Measurements from ENCODE around the gene DCUN1D2.
"Not testable (repeated sequence)": the region's sequence is repeated elsewhere in the genome, so short reads cannot be mapped to it uniquely, and the experiment has no call there.

DCUN1D2 gene

DNA sequence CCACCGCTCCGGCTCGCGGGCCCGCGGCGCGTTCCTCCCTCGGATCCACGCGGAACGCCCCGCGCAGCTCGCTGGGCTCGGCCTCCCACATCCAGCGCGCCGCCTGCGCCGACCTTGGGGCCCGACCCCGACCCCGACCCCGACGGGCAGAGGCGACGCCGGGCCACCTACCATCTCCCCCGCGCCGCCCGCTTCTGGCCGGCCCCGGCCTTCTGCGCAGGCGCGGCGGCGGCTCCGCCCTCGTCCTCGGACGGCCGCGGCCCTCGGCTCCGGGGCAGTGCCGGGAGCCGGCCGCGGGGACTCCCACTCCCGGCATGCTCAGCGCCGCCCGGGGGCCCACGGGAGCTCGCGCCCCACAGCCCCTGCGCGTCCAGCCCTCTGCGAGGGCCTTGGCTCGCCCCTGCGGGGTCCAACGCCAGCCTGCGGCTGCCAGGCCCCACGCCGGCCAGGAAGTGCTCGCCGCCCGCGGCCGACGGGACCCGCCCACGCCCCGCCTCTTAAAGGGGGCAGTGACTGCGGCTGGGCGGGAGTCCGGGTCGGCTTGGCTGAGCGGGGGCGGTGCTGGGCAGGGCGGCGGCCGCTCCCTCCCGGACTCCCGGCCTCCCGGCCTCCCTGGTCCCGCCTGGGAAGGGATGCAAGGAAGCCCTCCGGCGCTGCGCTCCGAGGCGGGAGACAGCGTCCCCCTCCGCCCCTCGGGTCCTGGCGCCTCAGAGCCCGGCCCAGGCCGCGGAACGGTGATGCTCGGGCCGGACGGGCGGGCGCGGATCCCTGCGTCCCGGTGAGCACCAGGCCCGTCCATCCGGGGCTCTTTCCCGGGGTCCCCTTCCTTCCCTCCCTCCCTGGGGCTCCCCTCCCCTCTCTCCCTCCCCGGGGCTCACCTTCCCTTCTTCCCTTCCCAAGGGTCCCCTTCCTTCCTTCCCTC, at the start of gene DCUN1D2:
Gene DCUN1D2, minus strand, starts transcription at position 216 of the 922 bp plus-strand sequence. Its CDS starts 42 bp downstream, at position 174.
- DNase-seq (ENCODE audit: low read depth in 2 of 3, low spot score in 1 of 3): peak; percentile 48 to 74 (median 55)

DNA sequence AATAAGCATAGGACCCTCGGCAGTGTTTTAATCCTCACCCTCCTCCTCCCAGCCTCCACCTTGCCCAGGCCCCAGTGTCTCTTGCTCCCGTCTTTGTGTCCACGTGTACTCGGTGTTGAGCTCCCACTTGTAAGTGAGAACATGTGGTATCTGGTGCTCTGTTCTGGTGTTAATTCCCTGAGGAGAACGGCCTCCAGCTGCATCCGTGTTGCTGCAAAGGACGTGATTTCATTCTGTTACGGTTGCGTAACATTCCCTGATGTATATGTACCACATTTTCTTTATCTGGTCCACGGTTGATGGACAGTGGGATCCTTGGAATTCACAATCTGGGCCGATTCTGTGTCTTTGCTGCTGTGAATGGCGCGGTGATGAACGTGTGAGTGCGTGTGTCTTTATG, 49.3 kb upstream of the DCUN1D2 start:
- no peak for DNase-seq (ENCODE audit: low read depth in 2 of 3, low spot score in 1 of 3)

GRCh38 chr13:113539176-113539575, 48.7 kb upstream of the DCUN1D2 start:
- DNase-seq (ENCODE audit: low read depth in 2 of 3, low spot score in 1 of 3): no peak

DNA sequence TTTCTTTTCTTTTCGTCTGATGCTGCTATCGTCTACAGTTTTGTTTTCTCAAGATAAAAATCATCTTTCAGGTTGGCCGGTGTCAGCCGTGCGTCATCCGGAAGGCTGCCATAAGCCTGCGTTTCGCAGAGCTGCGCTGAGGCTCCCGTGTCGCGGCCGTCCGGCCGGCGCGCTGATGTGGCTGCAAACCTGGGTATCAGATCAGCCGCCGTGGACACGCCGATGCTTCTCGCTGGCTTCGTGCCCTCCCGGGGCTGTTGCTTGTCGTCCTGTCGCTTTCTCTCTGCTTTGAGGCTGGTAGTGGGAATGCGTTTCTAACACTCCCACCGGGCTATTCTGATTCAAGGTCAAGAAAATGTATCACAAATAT, 48.2 kb upstream of the DCUN1D2 start:
- DNase-seq (ENCODE audit: low read depth in 2 of 3, low spot score in 1 of 3): no peak

DNA sequence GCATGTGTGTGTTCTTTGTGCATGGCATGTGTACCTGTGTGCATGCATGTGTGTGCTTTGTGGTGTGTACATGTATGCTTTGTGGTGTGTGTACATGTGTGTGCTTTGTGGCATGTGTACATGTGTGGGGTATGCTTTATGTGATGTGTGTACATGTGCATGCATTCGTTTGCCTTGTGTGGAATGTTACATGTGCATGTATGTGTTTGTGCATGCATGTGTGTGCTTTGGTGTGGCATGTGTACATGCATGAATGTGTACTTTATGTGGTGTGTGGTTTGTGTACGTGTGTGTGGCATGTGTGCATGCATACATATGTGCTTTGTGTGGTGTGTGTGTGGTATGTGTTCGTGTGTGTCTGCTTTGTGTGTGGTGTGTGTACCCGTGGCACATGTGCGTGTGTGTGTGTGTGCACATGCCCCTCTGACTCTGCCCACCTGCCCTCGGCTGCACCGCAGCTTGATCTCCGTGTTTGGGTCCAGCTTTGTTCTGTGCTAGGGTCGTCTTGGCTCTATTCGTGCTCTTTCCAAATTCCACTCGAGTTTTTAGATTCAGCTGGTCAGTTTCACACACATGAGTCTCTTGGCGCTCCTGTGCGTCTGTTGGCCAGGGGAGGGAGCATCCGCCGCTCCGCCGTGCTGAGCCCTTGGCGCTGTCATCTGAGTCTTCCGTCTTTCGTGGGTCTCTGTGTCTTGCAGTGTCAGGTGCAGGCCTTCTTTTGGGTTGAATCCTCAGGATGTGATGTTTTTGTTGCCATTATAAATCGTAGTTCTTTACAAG, 47.6 kb upstream of the DCUN1D2 start:
- no peak for DNase-seq (ENCODE audit: low read depth in 2 of 3, low spot score in 1 of 3)

- DNase-seq (ENCODE audit: low read depth in 2 of 3, low spot score in 1 of 3): no peak
Observed at GRCh38 chr13:113537205-113537604, 46.7 kb upstream of the DCUN1D2 start.

GRCh38 chr13:113536461-113537110, 46.1 kb upstream of the DCUN1D2 start:
- DNase-seq (ENCODE audit: low read depth in 2 of 3, low spot score in 1 of 3): no peak

DNA sequence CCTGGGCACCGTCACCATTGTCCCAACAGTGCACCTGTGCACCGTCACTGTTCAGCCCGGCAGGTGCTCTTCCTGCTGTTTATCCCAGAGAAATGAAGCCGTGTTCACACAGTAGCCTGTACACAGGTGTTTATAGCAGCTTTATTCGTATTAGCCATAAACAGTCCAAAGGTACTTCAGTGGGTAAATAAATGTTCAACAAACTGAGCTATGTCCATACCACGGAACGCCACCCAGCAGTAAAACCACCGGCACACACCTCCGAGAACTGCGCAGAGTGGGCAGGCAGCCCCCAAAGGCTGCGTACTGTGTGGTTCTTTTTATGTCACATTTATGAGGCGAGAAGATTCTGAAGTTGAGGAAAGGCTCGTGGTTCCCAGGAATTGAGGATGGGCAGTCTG, 44.9 kb upstream of the DCUN1D2 start:
- no peak for DNase-seq (ENCODE audit: low read depth in 2 of 3, low spot score in 1 of 3)

DNA sequence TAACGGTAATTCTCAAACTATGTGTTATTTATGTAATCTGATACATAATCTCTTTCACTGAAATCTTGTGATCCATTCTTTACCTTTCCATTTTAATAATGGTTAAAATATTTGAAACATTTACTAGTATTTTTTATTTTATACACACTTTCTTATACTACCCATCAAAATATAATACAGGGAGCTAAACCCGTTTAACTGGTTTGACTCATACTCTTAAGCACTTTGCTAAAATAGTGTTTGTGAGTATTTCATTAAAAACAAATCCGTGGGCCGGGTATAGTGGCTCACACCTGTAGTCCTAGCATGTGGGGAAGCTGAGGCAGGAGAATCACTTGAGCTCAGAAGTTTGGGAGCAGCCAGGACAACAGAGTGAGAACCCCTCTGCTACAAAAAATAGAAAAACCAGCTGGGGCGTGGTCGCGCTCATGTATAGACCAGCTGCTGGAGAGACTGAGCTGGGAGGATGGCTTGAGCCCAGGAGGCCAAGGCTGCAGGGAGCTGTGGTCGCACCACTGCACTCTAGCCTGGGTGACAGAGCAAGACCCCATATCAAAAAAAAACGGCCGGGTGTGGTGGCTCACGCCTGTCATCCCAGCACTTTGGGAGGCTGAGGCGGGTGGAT, 43.8 kb upstream of the DCUN1D2 start:
- DNase-seq (ENCODE audit: low read depth in 2 of 3, low spot score in 1 of 3): no peak

GRCh38 chr13:113533161-113533840, 42.8 kb upstream of the DCUN1D2 start:
- no peak for DNase-seq (ENCODE audit: low read depth in 2 of 3, low spot score in 1 of 3)

DNA sequence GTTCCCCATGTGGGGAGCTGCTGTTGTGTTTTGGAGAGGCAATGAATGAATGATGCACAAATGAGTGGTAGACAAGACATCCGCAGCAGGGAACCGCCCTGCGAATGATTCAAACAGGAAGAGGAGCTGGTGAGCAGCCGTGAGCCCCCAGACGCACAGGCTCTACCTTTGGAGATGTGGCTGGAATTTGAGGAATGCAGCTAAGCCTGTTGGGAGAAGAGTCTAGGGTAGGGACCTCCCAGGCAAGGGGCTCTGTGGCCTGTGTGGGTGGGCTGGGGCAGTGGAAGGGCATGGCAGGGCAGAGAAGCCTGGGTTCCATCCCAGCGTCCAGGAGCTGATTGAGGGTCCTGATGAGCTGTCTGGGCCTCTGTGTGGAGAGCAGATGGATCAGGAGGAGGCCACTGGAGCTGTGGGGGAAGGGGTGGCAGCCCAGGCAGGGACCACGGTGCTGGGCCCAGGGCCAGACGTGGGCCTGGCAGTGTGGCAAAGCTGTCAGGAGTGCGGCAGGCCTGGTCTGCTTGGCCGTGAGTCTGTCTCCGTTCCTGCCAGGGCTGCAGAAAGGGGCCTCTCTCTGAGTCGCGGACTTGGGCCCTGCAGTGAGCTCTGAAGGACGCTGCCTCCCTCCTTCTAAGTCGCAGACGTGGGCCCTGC, 41.8 kb upstream of the DCUN1D2 start:
- no peak for DNase-seq (ENCODE audit: low read depth in 2 of 3, low spot score in 1 of 3)

DNA sequence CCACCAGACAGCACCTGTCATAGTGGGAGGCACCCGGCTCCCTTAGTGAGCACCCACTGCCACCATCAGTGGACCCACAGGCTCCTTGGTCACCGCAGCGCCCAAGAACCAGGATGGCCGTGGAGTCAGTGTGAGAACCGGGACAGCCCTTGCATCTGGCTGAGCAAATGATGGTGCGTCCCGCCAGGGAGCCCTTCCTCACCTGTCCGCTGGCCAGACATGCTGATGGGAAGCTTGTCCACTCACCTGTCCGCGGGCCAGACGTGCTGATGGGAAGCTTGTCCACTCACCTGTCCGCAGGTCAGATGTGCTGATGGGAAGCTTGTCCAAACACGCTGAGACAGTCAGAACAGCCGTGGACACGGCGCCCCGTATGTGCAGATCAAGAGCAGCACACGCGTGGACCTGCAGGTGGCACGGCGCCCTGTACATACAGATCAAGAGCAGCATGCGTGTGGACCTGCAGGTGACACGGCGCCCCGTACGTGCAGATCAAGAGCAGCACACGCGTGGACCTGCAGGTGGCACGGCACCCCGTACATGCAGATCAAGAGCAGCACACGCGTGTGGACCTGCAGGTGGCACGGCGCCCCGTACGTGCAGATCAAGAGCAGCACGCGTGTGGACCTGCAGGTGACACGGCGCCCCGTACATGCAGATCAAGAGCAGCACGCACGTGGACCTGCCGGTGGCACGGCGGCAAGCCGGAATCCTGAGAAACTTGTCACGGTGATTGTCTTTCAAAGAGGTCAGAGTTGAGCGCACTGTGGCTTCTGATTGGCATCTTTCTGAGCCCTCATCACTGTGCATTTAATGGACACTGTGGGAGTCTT, 40.7 kb upstream of the DCUN1D2 start:
- no peak for DNase-seq (ENCODE audit: low read depth in 2 of 3, low spot score in 1 of 3)

DNA sequence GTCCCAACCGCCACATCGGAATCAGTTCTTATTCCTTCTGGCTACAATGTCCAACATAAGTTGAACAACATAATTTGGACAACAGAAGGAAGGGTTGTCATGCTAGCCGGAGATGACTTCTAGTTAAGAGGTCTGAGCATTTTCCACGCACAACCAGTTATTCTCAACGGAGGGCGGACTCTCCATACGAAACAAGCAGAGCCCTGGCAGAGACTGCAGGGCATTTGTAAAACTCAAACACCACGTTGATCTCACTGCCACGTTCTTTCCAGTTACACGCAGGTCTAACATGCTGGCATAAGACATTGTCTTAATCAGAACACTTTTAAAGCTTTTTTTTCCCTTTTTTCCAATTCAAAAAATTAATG, 38.3 kb upstream of the DCUN1D2 start:
- no peak for DNase-seq (ENCODE audit: low read depth in 2 of 3, low spot score in 1 of 3)

DNA sequence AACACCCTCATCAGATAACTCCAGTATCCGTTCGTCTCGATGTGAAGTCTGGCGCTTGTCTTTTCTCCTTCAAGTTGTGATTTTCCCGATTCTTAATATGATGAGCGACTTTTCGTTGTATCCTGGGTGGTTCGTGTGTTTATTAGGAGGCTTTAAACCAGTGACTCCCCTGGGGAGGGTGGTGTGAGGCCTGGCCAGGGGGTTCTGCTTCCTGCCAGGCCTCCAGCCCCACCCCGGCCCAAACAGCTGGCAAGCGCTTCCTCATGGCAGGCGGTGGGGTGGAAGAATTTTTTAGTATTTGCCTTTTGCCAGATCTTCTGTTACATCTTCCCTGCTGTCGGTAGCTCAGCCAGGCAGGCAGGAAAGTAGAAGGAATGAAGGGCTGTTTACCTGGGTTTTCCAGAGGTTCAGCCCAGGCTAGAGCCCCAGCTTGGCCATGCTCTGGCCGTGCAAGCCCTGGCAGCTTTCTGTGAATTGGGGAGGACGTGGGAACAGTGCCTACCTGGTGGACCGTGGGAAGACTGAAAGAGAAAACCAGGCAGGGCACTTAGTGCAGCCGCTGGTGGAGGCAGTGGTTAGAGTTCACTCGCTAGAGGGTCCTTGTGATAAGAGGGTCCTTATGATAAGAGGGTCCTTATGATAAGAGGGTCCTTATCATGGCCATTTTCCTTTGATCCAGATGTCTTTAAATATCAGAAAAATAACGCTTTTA, 37.7 kb upstream of the DCUN1D2 start:
- DNase-seq (ENCODE audit: low read depth in 2 of 3, low spot score in 1 of 3): no peak

GRCh38 chr13:113527272-113527958, 36.9 kb upstream of the DCUN1D2 start:
- DNase-seq (ENCODE audit: low read depth in 2 of 3, low spot score in 1 of 3): no peak

- no peak for DNase-seq (ENCODE audit: low read depth in 2 of 3, low spot score in 1 of 3)
Observed at GRCh38 chr13:113526466-113527220, 36.1 kb upstream of the DCUN1D2 start.

DNA sequence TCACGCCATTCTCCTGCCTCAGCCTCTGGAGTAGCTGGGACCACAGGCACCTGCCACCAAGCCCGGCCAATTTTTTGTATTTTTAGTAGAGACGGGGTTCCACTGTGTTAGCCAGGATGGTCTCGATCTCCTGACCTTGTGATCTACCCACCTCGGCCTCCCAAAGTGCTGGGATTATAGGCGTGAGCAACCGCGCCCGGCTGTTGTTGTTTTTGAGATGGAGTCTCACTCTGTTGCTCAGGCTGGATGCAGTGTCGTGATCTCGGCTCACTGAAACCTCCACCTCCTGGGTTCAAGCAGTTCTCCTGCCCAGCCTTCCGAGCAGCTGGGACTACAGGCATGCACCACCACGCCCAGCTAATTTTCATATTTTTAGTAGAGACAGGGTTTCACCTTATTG, 31.9 kb upstream of the DCUN1D2 start:
- not testable (repeated sequence) for DNase-seq (ENCODE audit: low read depth in 2 of 3, low spot score in 1 of 3)

Data from stimulated activated CD4-positive, alpha-beta T cell treated with anti-CD3 and anti-CD28 coated beads, Interleukin-12 subunit alpha, Interleukin-12 subunit beta, amount 100 ng/mL, for 48 hours (primary cell).